Parathyroid adenoma (tissue), 2 donors: ENCODE results near the gene NAXD.
"Not testable (repeated sequence)": the region's sequence is repeated elsewhere in the genome, so short reads cannot be mapped to it uniquely, and the experiment has no call there.

ENCODE experiments used
- H2AFZ ChIP-seq: fragments of 300-600 bp; sonication (generic); one replicate; pipeline ENCODE4 v1.7.0; 2017; ENCODE audit warnings: antibody characterized with exemption, mild to moderate bottlenecking
- H3K27ac ChIP-seq: fragments of 300-600 bp; sonication (generic); one replicate; pipeline ENCODE4 v1.7.0; 2017
- H3K27me3 ChIP-seq: fragments of 300-600 bp; sonication (generic); one replicate; pipeline ENCODE4 v1.7.0; 2017; ENCODE audit warnings: low read length; ENCODE audit not compliant: control insufficient read depth, insufficient read depth
- H3K36me3 ChIP-seq: fragments of 300-600 bp; sonication (generic); one replicate; pipeline ENCODE4 v1.7.0; 2017; ENCODE audit warnings: low read length; ENCODE audit not compliant: control insufficient read depth, insufficient read depth
- H3K4me1 ChIP-seq: fragments of 300-600 bp; sonication (generic); one replicate; pipeline ENCODE4 v1.7.0; 2017; ENCODE audit warnings: control low read depth
- H3K4me2 ChIP-seq: fragments of 300-600 bp; sonication (generic); one replicate; pipeline ENCODE4 v1.7.0; 2017; ENCODE audit warnings: low read length
- H3K4me3 ChIP-seq: fragments of 300-600 bp; sonication (generic); one replicate; pipeline ENCODE4 v1.7.0; 2017; ENCODE audit warnings: low read depth, low read length
- H3K79me2 ChIP-seq: fragments of 300-600 bp; sonication (generic); one replicate; pipeline ENCODE4 v1.7.0; 2017; ENCODE audit warnings: control low read depth
- H3K9ac ChIP-seq: fragments of 300-600 bp; sonication (generic); one replicate; pipeline ENCODE4 v1.7.0; 2017; ENCODE audit warnings: mild to moderate bottlenecking
- H3K9me3 ChIP-seq: fragments of 300-600 bp; sonication (generic); one replicate; pipeline ENCODE4 v1.7.0; 2017; ENCODE audit warnings: low read length; ENCODE audit not compliant: control insufficient read depth
- TF ChIP-seq, protein P1 (sequence below): fragments of 300-600 bp; sonication (generic); IDR thresholded peaks from one replicate; pipeline ENCODE4 v1.7.0; 2017; ENCODE audit warnings: antibody characterized with exemption, mild to moderate bottlenecking
- donor health status: primary hyperparathyroidism.

Gene NAXD

DNA sequence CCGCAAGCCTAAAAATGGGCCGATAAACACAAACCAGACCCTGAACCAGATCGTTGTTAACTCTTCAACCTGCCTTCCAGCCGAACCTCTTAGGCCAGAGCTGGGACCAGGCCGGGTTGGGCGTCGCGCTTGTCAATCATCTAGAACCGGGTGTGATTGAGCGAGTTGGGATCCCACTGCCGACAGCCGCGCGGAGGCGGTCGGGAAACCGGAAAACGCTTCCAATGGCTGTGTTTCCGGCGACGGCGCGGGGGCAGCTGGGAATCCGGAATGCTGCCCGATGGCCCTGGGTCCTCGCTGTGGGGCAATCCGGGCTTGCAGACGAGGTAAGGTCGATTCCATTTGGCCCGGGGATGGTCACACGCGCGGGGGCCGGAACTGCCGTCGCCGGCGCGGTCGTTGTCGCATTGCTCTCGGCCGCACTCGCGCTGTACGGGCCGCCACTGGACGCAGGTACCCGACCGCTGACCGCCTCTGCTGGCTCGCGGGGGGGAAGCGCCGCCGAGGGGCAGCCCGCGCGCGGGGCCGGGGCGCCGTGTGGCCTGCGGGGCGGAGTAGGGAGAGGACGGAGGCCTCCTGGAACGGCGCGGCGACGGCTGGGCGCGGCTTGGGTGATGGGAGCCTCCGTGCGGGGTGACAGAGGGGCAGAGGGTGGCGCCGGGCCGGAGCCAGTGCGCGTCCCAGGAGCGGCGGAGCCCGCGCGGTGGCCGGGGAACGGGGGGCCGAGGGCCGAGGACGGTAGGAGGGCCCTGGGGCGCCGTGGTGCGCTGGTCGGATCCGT is at the start of gene NAXD:
Gene NAXD, plus strand, starts transcription at position 224 of the 781 bp plus-strand sequence. Its CDS starts 57 bp downstream, at position 281.
- no peaks in the 10 kb centered on the region for H3K9me3 ChIP-seq
- peak within 1 kb of the TSS; percentile 69 for H3K4me3 ChIP-seq
- H2AFZ ChIP-seq = peak within 1 kb of the TSS; percentile 95
- H3K4me1 ChIP-seq = peaks cover 14% of the 10 kb centered on the region
- H3K36me3 ChIP-seq = no peaks in the 10 kb centered on the region
- peaks cover 20% of the 10 kb centered on the region for H3K79me2 ChIP-seq
- H3K27ac ChIP-seq = peak within 1 kb of the TSS; percentile 76
- H3K9ac ChIP-seq = peak within 1 kb of the TSS; percentile 67
- H3K4me2 ChIP-seq = peak within 1 kb of the TSS; percentile 93
- TF ChIP-seq, protein P1, sequence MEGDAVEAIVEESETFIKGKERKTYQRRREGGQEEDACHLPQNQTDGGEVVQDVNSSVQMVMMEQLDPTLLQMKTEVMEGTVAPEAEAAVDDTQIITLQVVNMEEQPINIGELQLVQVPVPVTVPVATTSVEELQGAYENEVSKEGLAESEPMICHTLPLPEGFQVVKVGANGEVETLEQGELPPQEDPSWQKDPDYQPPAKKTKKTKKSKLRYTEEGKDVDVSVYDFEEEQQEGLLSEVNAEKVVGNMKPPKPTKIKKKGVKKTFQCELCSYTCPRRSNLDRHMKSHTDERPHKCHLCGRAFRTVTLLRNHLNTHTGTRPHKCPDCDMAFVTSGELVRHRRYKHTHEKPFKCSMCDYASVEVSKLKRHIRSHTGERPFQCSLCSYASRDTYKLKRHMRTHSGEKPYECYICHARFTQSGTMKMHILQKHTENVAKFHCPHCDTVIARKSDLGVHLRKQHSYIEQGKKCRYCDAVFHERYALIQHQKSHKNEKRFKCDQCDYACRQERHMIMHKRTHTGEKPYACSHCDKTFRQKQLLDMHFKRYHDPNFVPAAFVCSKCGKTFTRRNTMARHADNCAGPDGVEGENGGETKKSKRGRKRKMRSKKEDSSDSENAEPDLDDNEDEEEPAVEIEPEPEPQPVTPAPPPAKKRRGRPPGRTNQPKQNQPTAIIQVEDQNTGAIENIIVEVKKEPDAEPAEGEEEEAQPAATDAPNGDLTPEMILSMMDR = no peak
- H3K27me3 ChIP-seq = no peaks in the 10 kb centered on the region

DNA sequence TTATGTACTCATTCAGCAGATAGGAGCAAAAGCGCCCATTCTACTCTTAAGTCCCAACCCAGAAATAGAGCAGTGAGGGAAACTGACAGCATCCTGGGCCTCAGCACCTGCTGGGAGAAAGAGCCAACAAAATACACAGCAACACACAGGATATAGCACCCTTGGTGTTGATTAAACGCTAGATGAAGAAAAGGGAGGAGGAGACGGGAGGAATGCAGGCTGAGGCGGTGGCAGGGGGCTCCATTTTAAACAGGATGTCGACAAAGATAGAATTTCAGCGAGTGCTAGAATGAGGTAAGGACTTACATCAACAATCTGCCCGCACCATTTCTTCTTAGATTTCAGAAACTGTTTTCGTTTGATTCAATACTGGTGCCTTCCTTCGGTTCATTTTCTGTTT is 49.2 kb upstream of the NAXD start:
- TF ChIP-seq, protein P1 = no peak
- no peak overlapping the region for H3K27ac ChIP-seq

GRCh38 chr13:110568612-110569011 is 46.7 kb upstream of the NAXD start:
- Histone ChIP-seq H3K4me2 (no peak overlapping the region), H2AFZ (no peak overlapping the region), H3K9me3 (no peaks in the 10 kb centered on the region), H3K27ac (no peak overlapping the region), H3K4me3 (no peak overlapping the region), H3K4me1 (no peaks in the 10 kb centered on the region), H3K27me3 (no peaks in the 10 kb centered on the region), H3K79me2 (no peaks in the 10 kb centered on the region), H3K36me3 (no peaks in the 10 kb centered on the region), H3K9ac (no peak overlapping the region)
- TF ChIP-seq, protein P1 = no peak

More for the DNA sequence above, 49.2 kb upstream of the NAXD start:
- H2AFZ ChIP-seq = no peak overlapping the region
- no peaks in the 10 kb centered on the region for H3K36me3 ChIP-seq
- no peak overlapping the region for H3K4me2 ChIP-seq
- H3K79me2 ChIP-seq = no peaks in the 10 kb centered on the region
- H3K4me3 ChIP-seq = no peak overlapping the region
- H3K4me1 ChIP-seq = no peaks in the 10 kb centered on the region
- H3K27me3 ChIP-seq = no peaks in the 10 kb centered on the region
- no peaks in the 10 kb centered on the region for H3K9me3 ChIP-seq
- no peak overlapping the region for H3K9ac ChIP-seq

GRCh38 chr13:110569962-110570361 is 45.4 kb upstream of the NAXD start:
- H2AFZ ChIP-seq, H3K9ac ChIP-seq, H3K4me1 ChIP-seq, H3K9me3 ChIP-seq, H3K79me2 ChIP-seq, H3K4me3 ChIP-seq, H3K4me2 ChIP-seq, H3K36me3 ChIP-seq, H3K27ac ChIP-seq, H3K27me3 ChIP-seq: not testable (repeated sequence)

GRCh38 chr13:110570886-110571285 is 44.5 kb upstream of the NAXD start:
- H3K4me3 ChIP-seq = no peak overlapping the region

More at GRCh38 chr13:110570886-110571285, 44.5 kb upstream of the NAXD start:
- Histone ChIP-seq H3K9me3 (no peaks in the 10 kb centered on the region), H3K27ac (no peak overlapping the region), H3K4me2 (no peak overlapping the region), H3K4me1 (no peaks in the 10 kb centered on the region), H3K27me3 (no peaks in the 10 kb centered on the region), H3K9ac (no peak overlapping the region), H3K79me2 (no peaks in the 10 kb centered on the region), H2AFZ (no peak overlapping the region), H3K36me3 (no peaks in the 10 kb centered on the region)
- TF ChIP-seq, protein P1 = no peak
